ENCODE measurements around the gene SFMBT1.

DNA sequence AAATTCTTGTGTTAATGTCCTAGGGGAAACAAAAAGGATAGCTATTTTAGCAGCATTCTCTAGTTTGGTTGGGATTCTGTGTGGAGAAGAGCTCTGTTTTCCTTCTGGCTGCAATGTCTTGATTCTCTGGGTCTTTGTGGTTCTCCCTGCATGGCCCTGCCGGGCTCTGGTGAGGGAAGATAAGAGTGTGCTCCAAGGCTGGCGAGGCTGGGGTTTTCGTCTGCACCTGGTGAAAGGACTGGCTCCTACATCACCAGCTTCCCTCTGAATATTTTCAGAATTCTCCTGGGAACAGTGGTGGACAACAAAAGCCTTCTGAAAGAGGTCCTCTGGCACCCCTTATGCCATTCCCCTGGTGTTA lies 38.1 kb upstream of the SFMBT1 start:
- TF ChIP-seq POLR2A (IDR thresholded peaks at IDR 0.05): no peak
- TF ChIP-seq, protein P1, sequence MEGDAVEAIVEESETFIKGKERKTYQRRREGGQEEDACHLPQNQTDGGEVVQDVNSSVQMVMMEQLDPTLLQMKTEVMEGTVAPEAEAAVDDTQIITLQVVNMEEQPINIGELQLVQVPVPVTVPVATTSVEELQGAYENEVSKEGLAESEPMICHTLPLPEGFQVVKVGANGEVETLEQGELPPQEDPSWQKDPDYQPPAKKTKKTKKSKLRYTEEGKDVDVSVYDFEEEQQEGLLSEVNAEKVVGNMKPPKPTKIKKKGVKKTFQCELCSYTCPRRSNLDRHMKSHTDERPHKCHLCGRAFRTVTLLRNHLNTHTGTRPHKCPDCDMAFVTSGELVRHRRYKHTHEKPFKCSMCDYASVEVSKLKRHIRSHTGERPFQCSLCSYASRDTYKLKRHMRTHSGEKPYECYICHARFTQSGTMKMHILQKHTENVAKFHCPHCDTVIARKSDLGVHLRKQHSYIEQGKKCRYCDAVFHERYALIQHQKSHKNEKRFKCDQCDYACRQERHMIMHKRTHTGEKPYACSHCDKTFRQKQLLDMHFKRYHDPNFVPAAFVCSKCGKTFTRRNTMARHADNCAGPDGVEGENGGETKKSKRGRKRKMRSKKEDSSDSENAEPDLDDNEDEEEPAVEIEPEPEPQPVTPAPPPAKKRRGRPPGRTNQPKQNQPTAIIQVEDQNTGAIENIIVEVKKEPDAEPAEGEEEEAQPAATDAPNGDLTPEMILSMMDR (IDR thresholded peaks at IDR 0.05): no peak
- TF ChIP-seq POLR2AphosphoS5 (IDR thresholded peaks at IDR 0.05; ENCODE audit: insufficient read depth in 1 of 2, low read depth in 1 of 2): no peak
